Endodermal cell (in vitro differentiated cells): Measurements from ENCODE around the gene CXCR3. TPM values are rescaled to one million over a fixed set of nuclear protein-coding genes. Genes with fewer than 3 reads are reported as not detected.
A peak's percentile ranks its signal among the peaks of the same experiment; 100 is the strongest.
"Not testable (repeated sequence)": the region's sequence is repeated elsewhere in the genome, so short reads cannot be mapped to it uniquely, and the experiment has no call there.

Experiments used
- DNase-seq: peaks from one replicate; pipeline ENCODE4 v3.0.0-alpha.2; 2017
- H3K27ac ChIP-seq: 2 replicates; pipeline ENCODE4 v1.5.1; 2013; ENCODE audit warnings: mild to moderate bottlenecking, low read depth, low read length, moderate library complexity
- H3K27me3 ChIP-seq: 2 replicates; pipeline ENCODE4 v1.6.1; 2013; ENCODE audit warnings: mild to moderate bottlenecking, low read length, moderate library complexity; ENCODE audit not compliant: insufficient read depth, control insufficient read depth, poor library complexity, severe bottlenecking
- H3K36me3 ChIP-seq: 2 replicates; pipeline ENCODE4 v1.7.0; 2013; ENCODE audit warnings: mild to moderate bottlenecking, low read length, moderate library complexity; ENCODE audit not compliant: control insufficient read depth, insufficient read depth
- H3K4me1 ChIP-seq: one replicate; pipeline ENCODE4 v1.7.0; 2013; ENCODE audit warnings: low read length; ENCODE audit not compliant: control insufficient read depth, insufficient read depth
- H3K4me3 ChIP-seq: 2 replicates; pipeline ENCODE4 v1.5.1; 2013; ENCODE audit warnings: mild to moderate bottlenecking, low read length, moderate library complexity
- H3K9ac ChIP-seq: 2 replicates; pipeline ENCODE4 v1.6.1; 2013; ENCODE audit warnings: mild to moderate bottlenecking, low read length, moderate library complexity; ENCODE audit not compliant: poor library complexity, severe bottlenecking; ENCODE audit errors: extremely low read depth
- H3K9me3 ChIP-seq: 2 replicates; pipeline ENCODE4 v1.6.1; 2013; ENCODE audit warnings: mild to moderate bottlenecking, low read length, moderate library complexity; ENCODE audit not compliant: control insufficient read depth
- H3K27ac Mint-ChIP-seq: 2 replicates; pipeline ENCODE4 v1.8.0; 2020; ENCODE audit warnings: mixed read lengths
- H3K27me3 Mint-ChIP-seq: 2 replicates; pipeline ENCODE4 v1.8.0; 2021; ENCODE audit warnings: mild to moderate bottlenecking, mixed read lengths; ENCODE audit not compliant: insufficient read depth
- H3K36me3 Mint-ChIP-seq: 2 replicates; pipeline ENCODE4 v1.8.0; 2020; ENCODE audit warnings: low read depth, mixed read lengths
- H3K4me1 Mint-ChIP-seq: 2 replicates; pipeline ENCODE4 v1.8.0; 2020; ENCODE audit warnings: mixed read lengths
- H3K4me3 Mint-ChIP-seq: 2 replicates; pipeline ENCODE4 v1.8.0; 2020; ENCODE audit warnings: mild to moderate bottlenecking, moderate library complexity, mixed read lengths
- H3K9me3 Mint-ChIP-seq: 2 replicates; pipeline ENCODE4 v1.8.0; 2020; ENCODE audit warnings: mild to moderate bottlenecking, mixed read lengths
- CTCF ChIP-seq: fragments of 200-600 bp; sonication (generic); conservative IDR thresholded peaks from 2 replicates; pipeline ENCODE4 v1.5.0; 2021; ENCODE audit warnings: antibody characterized with exemption, mild to moderate bottlenecking
- WGBS, 2 experiments: methylation state at CpG; one replicate each; pipeline versions ENCODE4 v1.1.5 to v1.1.7; 2013; ENCODE audit warnings: missing lambda C conversion rate in 2 of 2, mixed read lengths in 1 of 2; ENCODE audit not compliant: insufficient coverage in 1 of 2, insufficient read length in 1 of 2; 5-methylcytosine and 5-hydroxymethylcytosine counted together
- total RNA-seq, 2 donors: library from RNA; stranded (reverse); fragmentation: NEBNext Ultra II Directional in 1 of 2; extraction: Animal tissue kit (Norgen Biotek cat#: 25700) in 1 of 2; gene quantifications; 2 replicates in 1 of 2; 3 replicates in 1 of 2; pipeline ENCODE4 v1.2.1, GENCODE V29; 2021

CXCR3 gene
- total RNA-seq, 2 donors from 2014 or later, result not detected

DNA sequence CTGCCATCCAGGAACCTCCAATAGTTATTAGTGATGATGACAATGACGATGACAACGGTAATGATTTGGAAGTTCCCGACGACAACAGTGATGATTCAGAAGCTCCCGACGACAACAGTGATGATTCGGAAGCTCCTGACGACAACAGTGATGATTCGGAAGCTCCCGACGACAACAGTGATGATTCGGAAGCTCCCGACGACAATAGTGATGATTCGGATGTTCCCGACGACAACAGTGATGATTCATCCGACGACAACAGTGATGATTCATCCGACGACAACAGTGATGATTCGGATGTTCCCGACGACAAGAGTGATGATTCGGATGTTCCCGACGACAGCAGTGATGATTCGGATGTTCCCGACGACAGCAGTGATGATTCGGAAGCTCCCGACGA is 14.7 kb downstream of the CXCR3 start:
- DNase-seq, result no peak
- no peak overlapping the region for H3K4me3 Mint-ChIP-seq
- TF ChIP-seq CTCF, result no peak
- Histone ChIP-seq H3K4me1 (no peaks in the 10 kb centered on the region), H3K36me3 (peaks cover 18% of the 10 kb centered on the region), H3K27ac (no peak overlapping the region), H3K27me3 (no peaks in the 10 kb centered on the region), H3K9me3 (no peaks in the 10 kb centered on the region), H3K4me3 (no peak overlapping the region), H3K9ac (no peak overlapping the region)
- H3K27ac Mint-ChIP-seq, result no peak overlapping the region
- 94% methylated on average over 12 to 30 of the region's 33 CpGs for WGBS, 2 experiments
- H3K36me3 Mint-ChIP-seq, result peaks cover 64% of the 10 kb centered on the region
- no peaks in the 10 kb centered on the region for H3K27me3 Mint-ChIP-seq
- H3K9me3 Mint-ChIP-seq, result peaks cover 74% of the 10 kb centered on the region
- H3K4me1 Mint-ChIP-seq, result no peaks in the 10 kb centered on the region

DNA sequence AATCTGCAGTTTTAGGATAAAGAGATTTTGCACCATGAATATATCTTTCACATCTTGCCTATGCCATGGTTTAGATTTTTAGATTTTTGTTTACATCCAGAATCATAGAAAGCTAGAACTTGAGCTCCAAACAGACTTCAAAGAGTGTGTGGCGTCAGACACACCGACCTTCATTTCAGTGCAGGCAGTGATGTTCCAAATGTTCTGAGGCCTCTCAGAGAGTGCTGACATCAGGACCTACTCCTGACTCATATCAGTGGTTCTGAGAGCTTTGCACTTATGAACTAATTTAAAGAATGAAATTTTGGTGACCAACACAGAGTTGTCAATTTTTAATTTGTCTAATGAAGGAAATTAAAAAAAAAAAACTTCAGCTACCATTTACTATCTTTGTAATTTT is 18.3 kb downstream of the CXCR3 start:
- H3K4me3 Mint-ChIP-seq, result no peak overlapping the region
- H3K27ac Mint-ChIP-seq, result no peak overlapping the region
- Histone ChIP-seq H3K27me3 (no peaks in the 10 kb centered on the region), H3K4me3 (no peak overlapping the region), H3K9ac (no peak overlapping the region), H3K4me1 (no peaks in the 10 kb centered on the region), H3K27ac (no peak overlapping the region), H3K36me3 (peaks cover 9% of the 10 kb centered on the region), H3K9me3 (no peaks in the 10 kb centered on the region)
- peaks cover 51% of the 10 kb centered on the region for H3K9me3 Mint-ChIP-seq
- no peak for DNase-seq
- 96 to 100% methylated on average over 2 of the region's 2 CpGs for WGBS, 2 experiments
- H3K36me3 Mint-ChIP-seq, result peaks cover 51% of the 10 kb centered on the region
- no peaks in the 10 kb centered on the region for H3K4me1 Mint-ChIP-seq
- no peak for TF ChIP-seq CTCF
- H3K27me3 Mint-ChIP-seq, result no peaks in the 10 kb centered on the region

- 80% methylated on average over 1 of the region's 8 CpGs; no CpG with 5 or more reads in 1 of the 2 experiments for whole genome bisulfite sequencing, 2 experiments
- H3K9me3 Mint-ChIP-seq, result peaks cover 17% of the 10 kb centered on the region
- peak; percentile 54 for DNase-seq
- H3K36me3 ChIP-seq, H3K27ac Mint-ChIP-seq, H3K4me3 Mint-ChIP-seq, H3K27me3 ChIP-seq, H3K9ac ChIP-seq, H3K27me3 Mint-ChIP-seq, H3K9me3 ChIP-seq, H3K36me3 Mint-ChIP-seq, H3K4me1 ChIP-seq, H3K4me1 Mint-ChIP-seq, H3K4me3 ChIP-seq, H3K27ac ChIP-seq: not testable (repeated sequence)
Measured at GRCh38 chrX:71593210-71593609, 25.1 kb downstream of the CXCR3 start.

DNA sequence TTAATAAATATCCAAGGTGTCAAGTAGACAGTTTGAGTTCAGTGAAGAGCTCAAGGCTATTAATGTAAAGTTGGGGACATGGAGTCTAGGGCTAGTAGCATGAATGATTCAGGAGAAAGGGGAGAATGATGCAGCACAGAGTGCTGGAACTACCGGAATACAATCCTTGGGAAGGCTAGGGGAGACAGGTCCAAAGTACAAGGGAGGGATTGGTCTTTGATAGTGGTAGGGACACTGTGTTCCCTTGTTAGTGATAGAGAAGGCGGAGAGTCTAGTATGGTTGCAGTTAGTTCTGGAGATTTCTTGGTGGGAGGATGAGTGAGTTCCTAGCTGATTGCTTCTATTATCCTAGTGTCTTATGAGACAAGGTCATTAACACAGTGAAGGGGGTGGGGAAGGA is 31.4 kb downstream of the CXCR3 start:
- H3K4me1 Mint-ChIP-seq, result no peaks in the 10 kb centered on the region
- Histone ChIP-seq H3K27me3 (no peaks in the 10 kb centered on the region), H3K4me1 (no peaks in the 10 kb centered on the region), H3K9ac (no peak overlapping the region), H3K9me3 (no peaks in the 10 kb centered on the region), H3K36me3 (peaks cover 6% of the 10 kb centered on the region), H3K27ac (no peak overlapping the region), H3K4me3 (no peak overlapping the region)
- H3K36me3 Mint-ChIP-seq, result peaks cover 6% of the 10 kb centered on the region
- WGBS, 2 experiments, result 78 to 89% methylated on average over 1 to 2 of the region's 2 CpGs
- no peak overlapping the region for H3K27ac Mint-ChIP-seq
- no peaks in the 10 kb centered on the region for H3K27me3 Mint-ChIP-seq
- TF ChIP-seq CTCF, result no peak
- DNase-seq, result no peak
- peaks cover 33% of the 10 kb centered on the region for H3K9me3 Mint-ChIP-seq
- no peak overlapping the region for H3K4me3 Mint-ChIP-seq
